SK-N-SH treated with all-trans-retinoic acid at 6 μM for 48 hours (cell line): ENCODE results near the gene SNAP91.

Source experiments
- ARNTL ChIP-seq: fragments of 450-650 bp; formaldehyde crosslinking; IDR thresholded peaks from 2 replicates; pipeline ENCODE4 v1.5.0; 2020; ENCODE audit warnings: low read depth, mild to moderate bottlenecking, moderate library complexity, borderline replicate concordance
- BACH2 ChIP-seq: fragments of 250-450 bp; sonication (Bioruptor Pico); IDR thresholded peaks from 2 replicates; pipeline ENCODE4 v1.9.0; 2021; ENCODE audit warnings: mild to moderate bottlenecking, borderline replicate concordance
- CREB5 ChIP-seq: fragments of 250-450 bp; sonication (Bioruptor Pico); IDR thresholded peaks from 2 replicates; pipeline ENCODE4 v1.5.1; 2020; ENCODE audit warnings: low read depth, mild to moderate bottlenecking, moderate library complexity
- ESRRG ChIP-seq: fragments of 250-450 bp; sonication (Bioruptor Pico); IDR thresholded peaks from 2 replicates; pipeline ENCODE4 v1.6.1; 2021; ENCODE audit warnings: mild to moderate bottlenecking
- GLIS3 ChIP-seq: fragments of 250-450 bp; sonication (Bioruptor Pico); IDR thresholded peaks from 2 replicates; pipeline ENCODE4 v1.5.0; 2020; ENCODE audit warnings: mild to moderate bottlenecking, moderate library complexity
- ISL1 ChIP-seq: fragments of 250-450 bp; sonication (Bioruptor Pico); IDR thresholded peaks from 2 replicates; pipeline ENCODE4 v2.1.2; 2022; ENCODE audit warnings: mild to moderate bottlenecking, moderate library complexity
- PATZ1 ChIP-seq: fragments of 250-450 bp; sonication (Bioruptor Pico); IDR thresholded peaks from 2 replicates; pipeline ENCODE4 v1.8.0; 2020; ENCODE audit warnings: mild to moderate bottlenecking, moderate library complexity, borderline replicate concordance
- POU6F1 ChIP-seq: fragments of 250-450 bp; sonication (Bioruptor Pico); IDR thresholded peaks from 2 replicates; pipeline ENCODE4 v1.8.0; 2021; ENCODE audit warnings: low read depth, mild to moderate bottlenecking, moderate library complexity, borderline replicate concordance
- PPARA ChIP-seq: fragments of 250-450 bp; sonication (Bioruptor Pico); IDR thresholded peaks from 2 replicates; pipeline ENCODE4 v1.5.0; 2020; ENCODE audit warnings: mild to moderate bottlenecking, borderline replicate concordance
- TCF4 ChIP-seq: fragments of 250-450 bp; sonication (Bioruptor Pico); IDR thresholded peaks from 2 replicates; pipeline ENCODE4 v1.8.0; 2021; ENCODE audit warnings: mild to moderate bottlenecking, moderate library complexity, borderline replicate concordance
- ZFP3 ChIP-seq: fragments of 250-450 bp; sonication (Bioruptor Pico); IDR thresholded peaks from 2 replicates; pipeline ENCODE4 v1.5.0; 2020; ENCODE audit warnings: mild to moderate bottlenecking, moderate library complexity
- ZFP30 ChIP-seq: fragments of 450-650 bp; formaldehyde crosslinking; IDR thresholded peaks from 2 replicates; pipeline ENCODE4 v1.5.0; 2022; ENCODE audit warnings: mild to moderate bottlenecking, moderate library complexity
- ZNF565 ChIP-seq: fragments of 450-650 bp; formaldehyde crosslinking; conservative IDR thresholded peaks from 2 replicates; pipeline ENCODE4 v1.5.0; 2020; ENCODE audit warnings: low read depth, mild to moderate bottlenecking, moderate library complexity
- ZNF8 ChIP-seq: fragments of 450-650 bp; formaldehyde crosslinking; IDR thresholded peaks from 2 replicates; pipeline ENCODE4 v1.5.0; 2020; ENCODE audit warnings: mild to moderate bottlenecking, moderate library complexity

GRCh38 chr6:83536647-83537589, 172.0 kb downstream of the SNAP91 start:
- no peak for TF ChIP-seq ZFP30
- no peak for TF ChIP-seq ESRRG
- no peak for TF ChIP-seq ZFP3
- TF ChIP-seq ISL1 (CRISPR knock-in tag) = no peak
- no peak for TF ChIP-seq CREB5 (CRISPR knock-in tag)
- TF ChIP-seq BACH2 = no peak
- no peak for TF ChIP-seq PATZ1 (CRISPR knock-in tag)
- TF ChIP-seq ARNTL = no peak
- TF ChIP-seq ZNF565 (CRISPR knock-in tag) = no peak
- no peak for TF ChIP-seq GLIS3 (CRISPR knock-in tag)
- TF ChIP-seq PPARA (CRISPR knock-in tag) = no peak
- TF ChIP-seq ZNF8 = no peak
- TF ChIP-seq POU6F1 (CRISPR knock-in tag) = no peak
- no peak for TF ChIP-seq TCF4 (CRISPR knock-in tag)
